Esophagus squamous epithelium (tissue), 4 donors: ENCODE measurements around the gene RASSF7.

Source experiments
- CTCF ChIP-seq, 6 experiments: fragments of 450-650 bp in 4 of 6; fragments of 200-600 bp in 2 of 6; sonication (generic) in 2 of 6; IDR thresholded peaks; one replicate each; pipeline ENCODE4 v1.5.1; 2016 to 2019; ENCODE audit warnings: antibody characterized with exemption in 6 of 6, mild to moderate bottlenecking in 4 of 6, moderate library complexity in 4 of 6
- POLR2A ChIP-seq, 4 donors: fragments of 450-650 bp; IDR thresholded peaks; one replicate each; pipeline ENCODE4 v1.6.1; 2017; ENCODE audit warnings: antibody characterized with exemption in 4 of 4, mild to moderate bottlenecking in 4 of 4, moderate library complexity in 3 of 4

GRCh38 chr11:561148-562003, 606 bp downstream of the RASSF7 start:
- TF ChIP-seq CTCF (IDR thresholded peaks at IDR 0.05) (no peak), POLR2A (IDR thresholded peaks at IDR 0.05) (no peak)
